Liver (tissue), 3 donors: ENCODE data around the gene BAHD1.

ENCODE experiments used
- MAX ChIP-seq: IDR thresholded peaks from 2 replicates; pipeline ENCODE4 v1.6.1; 2016; ENCODE audit warnings: antibody characterized with exemption
- RAD21 ChIP-seq, 2 donors: IDR thresholded peaks; 2 replicates each; pipeline ENCODE4 v1.6.1; 2016; ENCODE audit warnings: antibody characterized with exemption in 2 of 2, mild to moderate bottlenecking in 2 of 2
- YY1 ChIP-seq: IDR thresholded peaks from 2 replicates; pipeline ENCODE4 v1.6.1; 2016; ENCODE audit warnings: antibody characterized with exemption, mild to moderate bottlenecking
- TF ChIP-seq, protein P1 (sequence below): fragments of 150-350 bp; IDR thresholded peaks from 2 replicates; pipeline ENCODE4 v1.5.1; 2017; ENCODE audit warnings: improper control_type of control experiment, low read depth, low read length; ENCODE audit not compliant: missing input control
- donor health status: healthy.
- donor health status: healthy.

DNA sequence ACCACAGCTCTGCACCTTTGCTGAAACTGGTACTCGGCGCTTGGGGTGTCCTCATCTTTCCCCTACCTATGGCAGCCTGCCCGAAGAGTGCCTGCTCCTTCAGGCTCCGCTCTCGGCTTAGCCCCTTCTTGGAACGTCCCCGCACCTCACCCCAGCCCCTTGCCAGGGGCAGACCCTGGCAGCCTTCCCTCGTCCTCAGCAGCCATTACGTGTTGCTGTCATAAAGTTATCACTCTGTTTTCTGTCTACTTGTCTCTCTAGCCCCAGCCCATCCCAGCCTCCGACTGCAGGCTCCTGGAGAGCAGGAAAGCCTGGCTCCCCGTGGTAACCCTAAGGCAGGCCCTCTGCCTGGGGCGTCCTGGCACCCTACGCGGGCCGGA is 5.1 kb upstream of the BAHD1 start:
- TF ChIP-seq, protein P1, sequence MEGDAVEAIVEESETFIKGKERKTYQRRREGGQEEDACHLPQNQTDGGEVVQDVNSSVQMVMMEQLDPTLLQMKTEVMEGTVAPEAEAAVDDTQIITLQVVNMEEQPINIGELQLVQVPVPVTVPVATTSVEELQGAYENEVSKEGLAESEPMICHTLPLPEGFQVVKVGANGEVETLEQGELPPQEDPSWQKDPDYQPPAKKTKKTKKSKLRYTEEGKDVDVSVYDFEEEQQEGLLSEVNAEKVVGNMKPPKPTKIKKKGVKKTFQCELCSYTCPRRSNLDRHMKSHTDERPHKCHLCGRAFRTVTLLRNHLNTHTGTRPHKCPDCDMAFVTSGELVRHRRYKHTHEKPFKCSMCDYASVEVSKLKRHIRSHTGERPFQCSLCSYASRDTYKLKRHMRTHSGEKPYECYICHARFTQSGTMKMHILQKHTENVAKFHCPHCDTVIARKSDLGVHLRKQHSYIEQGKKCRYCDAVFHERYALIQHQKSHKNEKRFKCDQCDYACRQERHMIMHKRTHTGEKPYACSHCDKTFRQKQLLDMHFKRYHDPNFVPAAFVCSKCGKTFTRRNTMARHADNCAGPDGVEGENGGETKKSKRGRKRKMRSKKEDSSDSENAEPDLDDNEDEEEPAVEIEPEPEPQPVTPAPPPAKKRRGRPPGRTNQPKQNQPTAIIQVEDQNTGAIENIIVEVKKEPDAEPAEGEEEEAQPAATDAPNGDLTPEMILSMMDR, result no peak
- TF ChIP-seq YY1 (no peak), RAD21 (IDR thresholded peaks at IDR 0.05) (no peak), MAX (no peak)
